Measurements from ENCODE around the gene NHLRC4. TPM values are rescaled to one million over a fixed set of nuclear protein-coding genes. Genes with fewer than 3 reads are reported as not detected.
"Not testable (repeated sequence)": the region's sequence is repeated elsewhere in the genome, so short reads cannot be mapped to it uniquely, and the experiment has no call there.

NHLRC4 gene
- polyA plus RNA-seq, 3 donors, result 5.1 to 8.9 (median 8.1) TPM

DNA sequence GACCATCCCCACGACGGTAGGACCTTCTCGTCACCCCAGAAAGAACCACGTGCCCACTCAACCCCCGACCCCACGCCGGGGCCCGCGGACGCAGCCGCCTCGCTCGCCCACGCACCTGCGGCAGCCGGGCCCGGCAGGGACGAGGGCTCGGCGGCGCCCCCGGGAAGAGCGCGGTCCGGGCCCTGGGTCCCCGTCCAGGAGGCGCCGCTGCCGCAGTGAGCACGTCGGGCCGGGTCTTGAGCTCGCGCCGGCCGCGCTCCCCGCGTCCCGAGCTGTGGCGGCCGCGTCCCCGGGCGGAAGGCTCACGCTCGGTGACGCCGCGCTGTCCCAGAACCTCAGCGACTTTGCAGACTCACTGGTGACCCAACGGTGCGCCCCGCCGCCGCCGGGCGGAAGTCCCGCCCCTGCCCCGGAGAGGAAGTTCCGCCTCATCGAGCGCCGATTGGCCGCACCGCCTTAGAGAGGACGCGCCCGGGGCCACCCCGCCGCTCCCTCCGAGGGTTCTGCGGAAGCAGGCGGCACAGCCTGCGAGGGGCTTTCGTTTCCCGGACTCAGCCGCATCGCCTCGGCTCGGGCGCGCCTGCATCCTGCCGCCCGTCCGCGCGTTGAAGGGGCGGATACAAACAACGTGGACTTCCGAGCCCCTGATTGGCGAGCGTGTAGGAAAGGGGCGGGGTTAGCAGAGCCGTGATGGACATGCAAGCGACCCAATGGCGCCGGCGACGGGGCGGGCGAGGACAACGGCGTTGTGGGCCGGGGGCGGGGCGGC is 22.3 kb downstream of the NHLRC4 start:
- DNase-seq (ENCODE audit: extremely low read depth in 1 of 11, low read depth in 9 of 11, low spot score in 4 of 11), result peak; percentile 85 to 97 (median 94)

DNA sequence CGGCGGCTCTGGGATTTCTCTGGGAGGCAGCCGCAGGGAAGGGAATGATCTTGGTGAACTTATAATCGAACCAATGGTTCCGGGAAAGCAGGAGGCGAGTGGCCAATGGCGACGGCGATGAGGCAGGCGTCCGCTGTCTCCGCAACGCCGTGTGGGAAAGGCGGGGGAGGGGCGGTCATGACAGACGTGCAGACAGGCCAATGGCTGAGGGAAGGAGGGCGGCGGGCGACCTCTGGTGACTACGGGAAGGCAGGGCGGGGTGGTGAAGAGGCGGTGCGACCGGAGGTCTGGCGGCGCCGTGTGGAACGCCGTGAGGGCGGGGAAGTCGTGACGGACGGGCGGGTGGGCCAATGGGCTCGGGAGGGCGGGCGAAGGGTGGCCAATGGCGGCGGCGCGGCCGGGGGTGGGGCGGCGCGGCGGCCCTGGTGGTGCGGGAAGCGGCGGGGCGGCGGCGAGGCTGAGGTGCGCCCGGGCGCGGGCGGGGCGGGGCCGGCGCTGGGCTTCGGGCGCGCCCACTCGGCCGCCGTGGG is 22.9 kb downstream of the NHLRC4 start, which contains the start of gene RAB40C:
Gene RAB40C, plus strand, starts transcription at position 409 of the 530 bp plus-strand sequence. CDS start 226 bp downstream, outside the sequence.
- DNase-seq (ENCODE audit: extremely low read depth in 1 of 11, low read depth in 9 of 11, low spot score in 4 of 11), result peak; percentile 90 to 98 (median 96)

DNA sequence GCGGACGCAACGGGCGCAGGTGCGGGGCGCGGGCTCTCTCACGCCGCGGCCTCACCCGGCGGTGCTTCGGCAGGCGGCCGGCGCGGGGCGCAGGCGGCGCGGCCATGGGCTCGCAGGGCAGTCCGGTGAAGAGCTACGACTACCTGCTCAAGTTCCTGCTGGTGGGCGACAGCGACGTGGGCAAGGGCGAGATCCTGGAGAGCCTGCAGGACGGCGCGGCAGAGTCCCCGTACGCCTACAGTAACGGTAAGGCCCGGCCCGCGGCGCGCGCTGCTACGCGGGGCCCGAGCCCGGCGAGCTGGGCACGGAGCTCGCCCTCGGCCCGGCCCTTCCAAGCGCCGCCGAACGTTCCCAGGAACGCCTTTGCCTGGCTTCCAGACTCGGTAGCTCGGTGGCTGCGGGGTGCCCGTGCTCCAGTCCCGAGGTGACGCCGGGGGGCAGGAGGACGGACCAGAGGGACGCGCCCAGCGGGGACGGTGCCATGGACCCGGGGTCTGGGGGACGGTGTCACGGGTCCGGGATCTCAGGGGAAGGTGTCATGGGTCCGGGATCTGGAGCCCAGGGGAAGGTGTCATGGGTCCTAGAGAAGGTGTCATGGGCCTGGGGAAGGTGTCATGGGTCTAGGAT is 23.5 kb downstream of the NHLRC4 start:
- no peak for DNase-seq (ENCODE audit: extremely low read depth in 1 of 11, low read depth in 9 of 11, low spot score in 4 of 11)

DNA sequence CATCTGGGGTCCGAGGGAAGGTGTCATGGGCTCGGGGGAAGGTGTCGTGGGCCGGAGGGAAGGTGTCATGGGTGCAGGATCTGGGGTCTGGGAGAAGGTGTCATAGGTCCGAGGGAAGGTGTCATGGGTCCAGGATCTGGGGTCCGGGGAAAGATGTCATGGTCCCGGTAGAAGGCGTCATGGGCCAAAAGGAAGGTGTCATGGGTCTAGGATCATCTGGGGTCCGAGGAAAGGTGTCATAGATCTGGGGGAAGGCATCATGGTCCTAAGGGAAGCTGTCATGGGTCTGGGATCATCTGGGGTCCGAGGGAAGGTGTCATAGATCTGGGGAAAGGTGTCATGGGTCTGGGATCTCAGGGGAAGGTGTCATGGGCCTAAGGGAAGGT is 24.0 kb downstream of the NHLRC4 start:
- no peak for DNase-seq (ENCODE audit: extremely low read depth in 1 of 11, low read depth in 9 of 11, low spot score in 4 of 11)

DNA sequence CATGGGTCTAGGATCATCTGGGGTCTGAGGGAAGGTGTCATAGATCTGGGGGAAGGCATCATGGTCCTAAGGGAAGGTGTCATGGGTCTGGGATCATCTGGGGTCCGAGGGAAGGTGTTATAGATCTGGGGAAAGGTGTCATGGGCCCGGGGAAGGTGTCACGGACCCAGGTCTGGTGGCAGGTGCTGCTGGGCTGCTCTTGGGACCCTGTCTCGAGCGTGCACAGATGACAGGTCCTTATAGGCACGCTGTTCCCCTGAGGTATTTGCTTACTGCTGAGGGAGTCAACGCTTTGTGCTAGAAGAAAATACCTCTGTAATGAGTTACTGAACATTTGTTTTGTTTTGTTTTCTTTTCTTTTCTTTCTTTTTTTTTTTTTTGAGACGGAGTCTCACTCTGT is 24.4 kb downstream of the NHLRC4 start:
- DNase-seq (ENCODE audit: extremely low read depth in 1 of 11, low read depth in 9 of 11, low spot score in 4 of 11), result no peak

DNA sequence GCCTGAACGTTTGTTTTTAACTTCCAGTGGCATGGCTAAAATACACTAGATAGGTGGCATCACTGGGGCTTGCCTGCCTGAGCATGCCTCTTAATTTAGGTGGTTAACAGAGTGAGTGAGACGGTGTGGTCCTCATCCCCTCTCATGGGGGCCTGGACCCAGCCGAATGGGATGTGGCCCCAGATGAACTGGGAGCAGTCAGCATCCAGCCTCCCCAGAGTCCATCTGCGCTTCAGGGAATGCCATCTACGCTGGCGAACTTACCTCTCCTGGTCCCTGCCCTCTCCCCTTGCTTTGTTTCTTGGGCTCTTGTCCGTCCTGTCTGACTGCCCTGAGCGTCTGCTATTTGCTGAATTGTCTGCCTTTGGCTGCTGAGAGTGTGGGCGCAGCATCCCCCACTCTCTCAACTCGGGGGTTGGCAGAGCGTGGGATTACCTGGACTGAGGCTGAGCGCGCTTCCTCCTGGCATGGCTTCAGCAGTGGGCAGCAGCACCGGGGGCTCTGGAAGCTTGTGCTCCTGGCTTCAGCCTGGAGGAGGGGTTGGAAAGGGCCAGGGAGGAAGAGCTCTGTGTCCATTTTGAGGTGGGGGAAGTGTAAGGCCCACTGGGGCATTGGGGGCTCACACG is 25.2 kb downstream of the NHLRC4 start:
- no peak for DNase-seq (ENCODE audit: extremely low read depth in 1 of 11, low read depth in 9 of 11, low spot score in 4 of 11)

DNA sequence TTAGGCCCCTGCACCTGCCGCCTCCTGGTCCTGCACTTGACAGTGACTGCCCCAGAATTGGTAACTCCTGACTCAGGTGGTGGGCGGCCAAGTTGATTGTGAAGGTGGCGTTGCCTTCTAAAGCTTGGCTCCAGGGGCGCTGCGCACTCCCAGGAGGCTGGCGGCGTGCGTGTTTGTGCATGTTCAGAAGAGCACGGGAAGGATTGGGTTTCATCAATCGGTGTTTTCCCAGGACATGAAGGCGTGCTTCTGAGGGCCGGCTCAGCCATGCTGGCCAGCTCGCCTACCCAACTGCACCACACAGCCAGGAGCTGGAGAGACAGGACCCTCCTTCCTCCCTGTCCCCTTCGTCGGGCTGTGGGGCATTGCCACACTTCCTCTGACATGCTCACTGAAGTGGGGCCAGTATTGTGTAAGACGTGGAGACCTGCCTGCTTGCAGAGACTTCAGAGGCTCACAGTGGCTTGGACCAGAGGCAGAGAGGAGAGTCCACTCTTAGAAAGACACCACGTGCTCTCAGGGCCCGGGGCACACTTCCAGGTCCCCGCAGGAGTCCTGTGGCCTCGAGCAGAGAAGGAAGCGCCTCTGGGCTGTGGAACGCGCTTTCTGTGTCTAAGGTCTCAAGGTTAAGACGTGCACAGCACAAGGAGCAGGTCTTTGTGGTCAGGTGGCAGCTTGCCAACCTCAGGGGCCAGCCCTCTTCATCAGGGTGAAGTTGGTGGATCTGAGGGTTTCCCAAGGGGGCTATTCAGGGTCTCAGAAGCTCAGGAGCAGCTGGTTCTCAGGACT is 25.9 kb downstream of the NHLRC4 start:
- no peak for DNase-seq (ENCODE audit: extremely low read depth in 1 of 11, low read depth in 9 of 11, low spot score in 4 of 11)

DNA sequence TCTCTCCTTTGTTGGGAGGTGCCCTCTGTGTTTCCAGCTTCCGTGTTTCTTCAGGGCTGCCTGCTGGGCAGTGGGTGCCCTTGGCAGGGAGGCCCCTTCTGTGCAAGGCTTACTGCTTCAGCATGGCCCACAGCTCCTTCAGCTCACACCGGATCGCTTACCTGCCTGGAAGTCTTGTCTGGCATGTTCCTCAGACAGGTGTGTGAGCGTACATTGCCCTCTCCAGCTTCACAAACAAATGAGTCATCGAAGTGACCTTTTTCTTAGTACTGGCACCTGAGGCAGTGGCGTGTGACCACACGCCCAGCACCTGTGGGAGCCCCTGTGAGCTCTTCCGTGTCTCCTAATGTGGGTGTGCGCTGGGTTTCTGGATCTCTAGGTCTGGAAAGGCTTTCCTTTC is 26.6 kb downstream of the NHLRC4 start:
- no peak for DNase-seq (ENCODE audit: extremely low read depth in 1 of 11, low read depth in 9 of 11, low spot score in 4 of 11)

DNA sequence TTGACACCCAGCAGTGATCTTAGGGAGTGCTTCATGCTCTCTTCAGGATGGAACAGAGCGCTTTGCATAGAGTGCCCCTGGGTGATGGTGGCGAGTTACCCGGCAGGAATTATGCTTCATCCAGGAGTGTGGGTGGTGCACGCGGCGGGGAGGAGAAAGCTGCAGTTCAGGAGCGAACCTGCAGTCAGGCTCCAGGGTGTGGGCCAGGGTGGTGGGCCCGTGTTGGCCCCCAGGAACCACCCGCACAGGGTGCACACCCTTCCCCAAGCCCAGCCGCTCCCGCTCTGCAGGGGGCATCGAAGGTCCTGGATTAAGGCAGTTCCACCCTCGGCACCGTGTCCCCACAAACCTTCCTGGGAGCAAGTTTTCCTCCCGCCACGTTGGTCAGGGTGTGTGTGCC is 27.0 kb downstream of the NHLRC4 start:
- DNase-seq (ENCODE audit: extremely low read depth in 1 of 11, low read depth in 9 of 11, low spot score in 4 of 11), result no peak

DNA sequence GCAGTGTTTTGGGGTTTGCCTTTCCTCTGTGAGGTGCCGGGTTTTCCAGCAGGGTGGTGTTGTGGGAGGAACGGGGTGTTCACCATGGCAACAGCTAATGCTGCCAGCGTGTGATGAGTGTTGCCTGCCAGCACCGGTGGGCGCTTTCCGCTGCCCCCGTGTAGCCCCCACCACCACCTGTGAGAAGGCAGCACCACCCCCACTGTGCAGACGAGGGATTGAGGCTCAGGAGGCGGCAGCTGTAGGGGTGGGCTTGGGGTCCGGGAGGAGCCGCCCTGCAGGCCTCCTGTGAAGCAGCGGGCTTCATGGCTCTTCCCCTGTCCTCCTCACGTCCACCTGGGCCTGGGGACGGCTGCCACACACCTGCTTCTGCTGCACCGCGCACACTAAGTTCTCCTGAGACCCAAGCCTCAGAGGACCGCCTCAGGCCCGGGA is 28.3 kb downstream of the NHLRC4 start:
- no peak for DNase-seq (ENCODE audit: extremely low read depth in 1 of 11, low read depth in 9 of 11, low spot score in 4 of 11)

- no peak for DNase-seq (ENCODE audit: extremely low read depth in 1 of 11, low read depth in 9 of 11, low spot score in 4 of 11)
These were observed 29.3 kb downstream of the NHLRC4 start for GRCh38 chr16:595942-596735.

DNA sequence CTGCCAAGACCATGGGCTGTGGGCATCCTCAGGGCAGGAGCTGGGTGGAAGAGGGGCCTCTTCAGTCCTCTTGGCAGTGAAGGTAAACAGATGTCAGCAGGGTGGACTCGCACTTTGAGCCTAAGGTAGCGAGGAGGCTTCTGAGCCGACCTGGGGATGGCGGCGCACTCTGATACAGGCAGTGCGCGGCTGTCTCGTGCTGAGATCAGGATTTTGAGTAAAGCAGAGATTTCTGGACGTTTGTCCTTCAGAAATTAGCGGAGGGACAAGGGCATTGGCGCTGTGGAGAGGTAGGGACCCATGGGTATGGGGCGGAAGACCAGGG is 29.9 kb downstream of the NHLRC4 start:
- DNase-seq (ENCODE audit: extremely low read depth in 1 of 11, low read depth in 9 of 11, low spot score in 4 of 11), result no peak

DNA sequence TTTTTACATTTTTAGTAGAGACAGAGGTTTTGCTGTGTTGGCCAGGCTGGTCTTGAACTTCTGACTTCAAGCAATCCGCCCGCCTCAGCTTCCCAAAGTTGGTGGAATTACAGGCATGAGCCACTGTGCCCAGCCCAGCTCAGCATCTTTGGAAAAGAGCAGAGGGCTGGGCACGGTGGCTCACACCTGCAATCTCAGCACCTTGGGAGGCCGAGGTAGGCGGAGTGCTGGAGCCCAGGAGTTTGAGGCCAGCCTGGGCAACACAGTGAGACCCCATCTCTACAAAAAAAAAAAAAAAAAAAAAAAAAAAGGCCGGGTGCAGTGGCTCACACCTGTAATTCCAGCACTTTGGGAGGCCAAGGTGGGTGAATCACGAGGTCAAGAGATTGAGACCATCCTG is 30.9 kb downstream of the NHLRC4 start:
- not testable (repeated sequence) for DNase-seq (ENCODE audit: extremely low read depth in 1 of 11, low read depth in 9 of 11, low spot score in 4 of 11)

GRCh38 chr16:598823-599739 is 32.3 kb downstream of the NHLRC4 start:
- DNase-seq (ENCODE audit: extremely low read depth in 1 of 11, low read depth in 9 of 11, low spot score in 4 of 11), result no peak

DNA sequence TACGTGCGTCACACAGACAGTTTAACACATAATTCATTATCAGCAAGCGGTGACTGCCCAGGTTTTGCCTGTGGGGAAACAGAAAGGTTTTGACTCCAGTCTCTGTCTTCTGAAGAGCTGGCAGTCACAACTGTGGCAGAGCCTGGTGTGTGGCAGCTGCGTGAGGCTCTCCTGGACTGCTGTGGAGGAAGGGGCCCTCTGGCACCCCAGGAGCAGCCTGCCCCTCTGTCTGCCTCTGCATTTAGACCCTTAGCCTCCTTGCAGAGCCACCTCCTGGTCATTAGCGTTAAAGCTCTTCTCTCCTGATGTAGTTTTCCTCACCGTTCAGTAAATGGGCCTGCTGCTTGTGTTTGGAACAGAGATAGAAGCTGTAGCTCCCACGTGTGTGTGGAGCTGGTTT is 34.0 kb downstream of the NHLRC4 start:
- no peak for DNase-seq (ENCODE audit: extremely low read depth in 1 of 11, low read depth in 9 of 11, low spot score in 4 of 11)

- DNase-seq (ENCODE audit: extremely low read depth in 1 of 11, low read depth in 9 of 11, low spot score in 4 of 11), result no peak
These were observed 37.1 kb downstream of the NHLRC4 start for GRCh38 chr16:603933-604332.

DNA sequence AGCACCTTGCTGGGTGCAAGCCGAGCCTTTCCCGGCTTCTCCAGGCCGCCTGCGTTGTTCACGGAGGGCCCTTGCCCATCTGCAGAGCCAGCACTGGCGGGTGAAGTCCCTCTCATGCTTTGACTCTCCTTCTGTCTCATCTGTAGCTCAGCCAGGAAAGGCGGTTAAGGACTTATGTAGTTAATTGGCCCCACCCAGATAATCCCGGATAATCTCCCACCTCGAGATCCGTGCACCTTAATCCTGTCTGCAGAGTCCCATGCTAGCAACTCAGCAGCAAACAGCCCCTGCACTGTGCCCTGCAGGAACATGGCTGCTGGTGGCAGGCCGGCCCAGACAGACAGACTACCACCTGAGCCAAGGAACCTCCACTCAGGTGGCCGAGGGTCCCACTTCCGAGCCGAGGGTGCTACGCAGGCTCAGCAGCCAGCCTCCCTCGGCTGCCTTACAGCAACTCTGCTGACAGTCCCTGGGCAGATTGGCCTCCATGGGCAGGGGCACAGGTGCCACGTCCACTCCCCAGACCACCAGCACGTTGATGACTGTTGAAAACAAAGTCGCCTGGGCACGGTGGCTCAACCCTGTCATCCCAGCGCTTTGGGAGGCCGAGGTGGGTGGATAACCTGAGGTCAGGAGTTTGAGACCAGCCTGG is 40.0 kb downstream of the NHLRC4 start:
- DNase-seq (ENCODE audit: extremely low read depth in 1 of 11, low read depth in 9 of 11, low spot score in 4 of 11), result no peak

Data from renal cortex interstitium (tissue), 11 donors.